Thymus (tissue), 11 donors: ENCODE results near the gene GRM6. TPM values are rescaled to one million over a fixed set of nuclear protein-coding genes. Genes with fewer than 3 reads are reported as not detected.

Experiments used
- DNase-seq, 9 donors: peaks; one replicate each; pipeline ENCODE4 v3.0.0-alpha.2; 2013; ENCODE audit warnings: low spot score in 9 of 9, low read depth in 6 of 9, missing footprints in 1 of 9
- H3K27ac ChIP-seq, 2 donors: one replicate each; pipeline ENCODE4 v1.5.1; 2013; ENCODE audit warnings: control low read depth in 1 of 2, low read depth in 1 of 2, low read length in 1 of 2, mild to moderate bottlenecking in 1 of 2, moderate library complexity in 1 of 2
- H3K27me3 ChIP-seq, 2 donors: one replicate each; pipeline ENCODE4 v1.5.1; 2013; ENCODE audit warnings: low read length in 1 of 2; ENCODE audit not compliant: control insufficient read depth in 2 of 2, insufficient read depth in 1 of 2
- H3K36me3 ChIP-seq, 2 donors: one replicate each; pipeline ENCODE4 v1.5.1; 2013; ENCODE audit warnings: low read length in 1 of 2, mild to moderate bottlenecking in 1 of 2, moderate library complexity in 1 of 2; ENCODE audit not compliant: control insufficient read depth in 2 of 2, insufficient read depth in 2 of 2
- H3K4me1 ChIP-seq, 2 donors: one replicate each; pipeline ENCODE4 v1.5.1; 2013; ENCODE audit warnings: low read length in 2 of 2; ENCODE audit not compliant: control insufficient read depth in 2 of 2, insufficient read depth in 2 of 2
- H3K4me3 ChIP-seq, 2 donors: one replicate each; pipeline ENCODE4 v1.5.1; 2013; ENCODE audit warnings: low read length in 2 of 2, control low read depth in 1 of 2, mild to moderate bottlenecking in 1 of 2
- H3K9me3 ChIP-seq, 2 donors: one replicate each; pipeline ENCODE4 v1.5.1; 2013; ENCODE audit warnings: low read length in 1 of 2, mild to moderate bottlenecking in 1 of 2; ENCODE audit not compliant: control insufficient read depth in 2 of 2, insufficient read depth in 1 of 2
- WGBS: extraction: QIAGEN DNeasy Blood & Tissue Kit; methylation state at CpG from one replicate; pipeline ENCODE4 v1.1.7; 2013; 5-methylcytosine and 5-hydroxymethylcytosine counted together
- polyA plus RNA-seq: library from polyadenylated mRNA; stranded (reverse); fragments of 200-250 nt; gene quantifications from one replicate; pipeline ENCODE4 v1.2.3, GENCODE V29; 2013
- total RNA-seq: library from RNA; stranded (reverse); fragments of 120-200 nt; gene quantifications from one replicate; pipeline ENCODE4 v1.2.4, GENCODE V29; 2013
- donor health status: healthy.

GRM6 gene
- total and polyA plus RNA-seq, 2 donors = 0.02 TPM; not detected in 1

GRCh38 chr5:178940569-178941360, 54.4 kb downstream of the GRM6 start, which contains the start of gene ZNF454:
TSS of gene ZNF454 (plus strand) at chr5:178941198. CDS start at chr5:178942792, 1,594 bp downstream.
- Histone ChIP-seq H3K27ac (peak within 1 kb of the TSS in 1 of 2 donors; percentile 11), H3K4me3 (peak within 1 kb of the TSS in 1 of 2 donors; percentile 26), H3K9me3 (peaks cover 16 to 44% of the 10 kb centered on the region in 2 donors), H3K36me3 (no peaks in the 10 kb centered on the region), H3K4me1 (no peaks in the 10 kb centered on the region), H3K27me3 (peaks cover 0 to 18% of the 10 kb centered on the region in 2 donors)
- 10% methylated on average over 69 of the region's 69 CpGs for WGBS
- peak in 4 of 9 donors; percentile 0 to 28 (median 19) for DNase-seq

GRCh38 chr5:178931846-178932760, 63.0 kb downstream of the GRM6 start:
- Histone ChIP-seq H3K4me1 (no peaks in the 10 kb centered on the region), H3K27ac (no peak overlapping the region), H3K36me3 (no peaks in the 10 kb centered on the region), H3K9me3 (peaks cover 13 to 51% of the 10 kb centered on the region in 2 donors), H3K4me3 (no peak overlapping the region), H3K27me3 (no peaks in the 10 kb centered on the region)
- DNase-seq = no peak
- WGBS = 98% methylated on average over 11 of the region's 11 CpGs

Other genes starting within 250 kb of the GRM6 start
- gene ZNF354B, start 135.4 kb downstream of the GRM6 start, total RNA-seq = 11.9 TPM
- 18.6 TPM for gene ZNF354B, start 135.4 kb downstream of the GRM6 start, polyA plus RNA-seq
- 1.4 TPM for gene ZFP2, start 99.4 kb downstream of the GRM6 start, total RNA-seq
- gene ZFP2, start 99.4 kb downstream of the GRM6 start, polyA plus RNA-seq = 2.5 TPM
- gene ZNF454, start 54.1 kb downstream of the GRM6 start, total RNA-seq = 0.61 TPM
- gene ZNF454, start 54.1 kb downstream of the GRM6 start, polyA plus RNA-seq = 1.0 TPM
- gene ZNF879, start 28.5 kb upstream of the GRM6 start, total RNA-seq = 5.9 TPM
- gene ZNF879, start 28.5 kb upstream of the GRM6 start, polyA plus RNA-seq = 5.9 TPM
- gene ZNF354C, start 65.1 kb upstream of the GRM6 start, total RNA-seq = 6.0 TPM
- 2.3 TPM for gene ZNF354C, start 65.1 kb upstream of the GRM6 start, polyA plus RNA-seq